T-cell (primary cell): ENCODE measurements around the gene SEH1L. TPM values are rescaled to one million over a fixed set of nuclear protein-coding genes. Genes with fewer than 3 reads are reported as not detected.

ENCODE experiments used
- ATAC-seq, 4 experiments: fragments of 200-7000 bp in 3 of 4; fragments of 150-1000 bp in 1 of 4; cut with Tn5 transposase; replicated peaks in 1 of 4; 1 replicate in 3 of 4; 2 replicates in 1 of 4; pipeline ENCODE4 v1.10.0; 2021; ENCODE audit warnings: moderate library complexity in 3 of 4, mild to moderate bottlenecking in 2 of 4, moderate number of reproducible peaks in 1 of 4
- CTCF ChIA-PET, 2 donors: fragments of 300-600 bp; sonication (Branson Sonifier 250); formaldehyde crosslinking; loops; one replicate each; lab custom pipeline; 2022; ENCODE audit warnings: antibody characterized with exemption in 2 of 2; lab: Charles Lee
- POLR2A ChIA-PET, 2 donors: fragments of 300-600 bp; sonication (Branson Sonifier 250); formaldehyde crosslinking; loops; one replicate each; lab custom pipeline; 2022; ENCODE audit warnings: antibody characterized with exemption in 2 of 2; lab: Charles Lee
- DNase-seq, 35 experiments: peaks; one replicate each; pipeline versions ENCODE4 v3.0.0 to v3.0.0-alpha.2; 2013 to 2023
- H3K27ac ChIP-seq: one replicate; pipeline ENCODE4 v1.5.1; 2013; ENCODE audit warnings: low read length
- H3K27me3 ChIP-seq, 2 experiments: replicated peaks in 1 of 2; 1 replicate in 1 of 2; 2 replicates in 1 of 2; pipeline versions ENCODE4 v1.6.1 to v1.7.0; 2013; ENCODE audit warnings: low read length in 1 of 2, mixed read lengths in 1 of 2; ENCODE audit not compliant: control insufficient read depth in 2 of 2, insufficient read depth in 2 of 2; ENCODE audit errors: extremely low read depth in 1 of 2
- H3K36me3 ChIP-seq, 2 donors: 1 replicate in 1 of 2; 2 replicates in 1 of 2; pipeline versions ENCODE4 v1.6.1 to v1.7.0; 2013; ENCODE audit warnings: low read length in 1 of 2; ENCODE audit not compliant: control insufficient read depth in 2 of 2, insufficient read depth in 1 of 2; ENCODE audit errors: extremely low read depth in 1 of 2
- H3K4me1 ChIP-seq, 2 experiments: 1 replicate in 1 of 2; 2 replicates in 1 of 2; pipeline versions ENCODE4 v1.6.1 to v1.7.0; 2013; ENCODE audit warnings: low read length in 2 of 2, mixed read lengths in 1 of 2; ENCODE audit not compliant: insufficient read depth in 2 of 2, control insufficient read depth in 1 of 2; ENCODE audit errors: extremely low read depth in 1 of 2
- H3K4me3 ChIP-seq, 2 donors: 1 replicate in 1 of 2; 2 replicates in 1 of 2; pipeline versions ENCODE4 v1.5.1 to v1.7.0; 2013; ENCODE audit warnings: mild to moderate bottlenecking in 2 of 2, low read length in 1 of 2, moderate library complexity in 1 of 2; ENCODE audit not compliant: control insufficient read depth in 1 of 2; ENCODE audit errors: extremely low read depth in 1 of 2
- H3K9me3 ChIP-seq: 2 replicates; pipeline ENCODE4 v1.7.0; 2013
- H3K27ac Mint-ChIP-seq, 2 donors: one replicate each; pipeline ENCODE4 v1.8.0; 2020 to 2021; ENCODE audit warnings: mild to moderate bottlenecking in 2 of 2, mixed read lengths in 2 of 2
- H3K27me3 Mint-ChIP-seq, 2 donors: one replicate each; pipeline ENCODE4 v1.8.0; 2021 to 2022; ENCODE audit warnings: mixed read lengths in 2 of 2
- H3K36me3 Mint-ChIP-seq: one replicate; pipeline ENCODE4 v1.8.0; 2021; ENCODE audit warnings: mixed read lengths
- H3K4me1 Mint-ChIP-seq, 3 donors: one replicate each; pipeline ENCODE4 v1.8.0; 2020 to 2022; ENCODE audit warnings: mixed read lengths in 3 of 3, mild to moderate bottlenecking in 1 of 3
- H3K4me3 Mint-ChIP-seq, 3 donors: one replicate each; pipeline ENCODE4 v1.8.0; 2020 to 2022; ENCODE audit warnings: mild to moderate bottlenecking in 3 of 3, mixed read lengths in 3 of 3, moderate library complexity in 3 of 3
- H3K9me3 Mint-ChIP-seq, 3 donors: one replicate each; pipeline ENCODE4 v1.8.0; 2020 to 2022; ENCODE audit warnings: mixed read lengths in 3 of 3
- WGBS: methylation state at CpG from one replicate; pipeline ENCODE4 v1.1.5; 2013; ENCODE audit warnings: missing lambda C conversion rate; ENCODE audit not compliant: insufficient coverage; 5-methylcytosine and 5-hydroxymethylcytosine counted together
- total RNA-seq, 35 experiments: library from RNA in 6 of 35; stranded (reverse) in 6 of 35; fragments of 120-200 nt in 1 of 35; gene quantifications; one replicate each; pipeline versions ENCODE4 v1.2.1 to v1.2.4 and lab custom pipeline; 2013 to 2026

SEH1L gene
- total RNA-seq, 5 donors from 2014 or later (not counting 1 experiment from before 2014, with no cell fraction given), result 28.4 to 34.9 (median 29.9) TPM

- DNase-seq, result no peak
- CTCF ChIA-PET, result no interaction called here
- Mint-ChIP-seq H3K4me3 (no peak overlapping the region), H3K4me1 (peaks cover 7 to 22% (median 14%) of the 10 kb centered on the region in 3 donors), H3K9me3 (no peaks in the 10 kb centered on the region), H3K27me3 (no peaks in the 10 kb centered on the region), H3K27ac (no peak overlapping the region), H3K36me3 (peaks cover 26% of the 10 kb centered on the region)
- WGBS, result 94% methylated on average over 1 of the region's 1 CpG
- no peaks in the 10 kb centered on the region for H3K27me3 ChIP-seq
- no peak overlapping the region for H3K4me3 ChIP-seq
- peaks cover 8 to 39% of the 10 kb centered on the region in 2 donors for H3K36me3 ChIP-seq
- ATAC-seq, result no peak
- H3K4me1 ChIP-seq, result no peaks in the 10 kb centered on the region
- POLR2A ChIA-PET, result interaction anchor here in 1 of 2 donors (0.6 kb wide), 1 partner anchor 58 kb away, joined by 4 read pairs; no protein-coding TSS in a partner anchor
- no peak overlapping the region for H3K27ac ChIP-seq
- no peaks in the 10 kb centered on the region for H3K9me3 ChIP-seq
Measured at GRCh38 chr18:13005289-13005688, 57.5 kb downstream of the SEH1L start.

- no peak overlapping the region for H3K27ac ChIP-seq
Measured at GRCh38 chr18:13006531-13007247, 58.9 kb downstream of the SEH1L start.

GRCh38 chr18:13007248-13007560 is 59.4 kb downstream of the SEH1L start:
- ATAC-seq (no peak), DNase-seq (no peak)
- H3K9me3 ChIP-seq, result no peaks in the 10 kb centered on the region
- H3K4me3 Mint-ChIP-seq, result no peak overlapping the region
- peak overlapping the region in 1 of 2 donors; percentile 23 for H3K27ac Mint-ChIP-seq
- WGBS, result 30% methylated on average over 2 of the region's 2 CpGs
- H3K36me3 Mint-ChIP-seq, result peaks cover 32% of the 10 kb centered on the region
- no peak overlapping the region for H3K4me3 ChIP-seq
- CTCF ChIA-PET, result no interaction called here
- no peaks in the 10 kb centered on the region for H3K9me3 Mint-ChIP-seq
- no peak overlapping the region for H3K27ac ChIP-seq
- H3K27me3 ChIP-seq, result no peaks in the 10 kb centered on the region
- peaks cover 3 to 37% of the 10 kb centered on the region in 2 donors for H3K36me3 ChIP-seq
- POLR2A ChIA-PET, result no interaction called here
- H3K4me1 Mint-ChIP-seq, result peaks cover 7 to 22% (median 14%) of the 10 kb centered on the region in 3 donors
- H3K27me3 Mint-ChIP-seq, result no peaks in the 10 kb centered on the region
- H3K4me1 ChIP-seq, result no peaks in the 10 kb centered on the region

More at GRCh38 chr18:13006531-13007247, 58.9 kb downstream of the SEH1L start:
- Mint-ChIP-seq H3K4me3 (no peak overlapping the region), H3K27ac (no peak overlapping the region), H3K9me3 (no peaks in the 10 kb centered on the region), H3K27me3 (no peaks in the 10 kb centered on the region), H3K36me3 (peaks cover 28% of the 10 kb centered on the region), H3K4me1 (peaks cover 7 to 22% (median 14%) of the 10 kb centered on the region in 3 donors)
- H3K4me3 ChIP-seq, result no peak overlapping the region
- ATAC-seq, result no peak
- H3K27me3 ChIP-seq, result no peaks in the 10 kb centered on the region
- ChIA-PET CTCF (no interaction called here), POLR2A (interaction anchor here in 1 of 2 donors (0.5 kb wide), 1 partner anchor 561 kb away, joined by 3 read pairs; no protein-coding TSS in a partner anchor)
- no peaks in the 10 kb centered on the region for H3K9me3 ChIP-seq
- peaks cover 3 to 34% of the 10 kb centered on the region in 2 donors for H3K36me3 ChIP-seq
- DNase-seq, result no peak
- 50% methylated on average over 1 of the region's 12 CpGs for WGBS
- no peaks in the 10 kb centered on the region for H3K4me1 ChIP-seq

- H3K27ac Mint-ChIP-seq, result no peak overlapping the region
Measured at GRCh38 chr18:13011719-13012118, 63.9 kb downstream of the SEH1L start.

GRCh38 chr18:13014232-13014631 is 66.4 kb downstream of the SEH1L start:
- H3K27ac ChIP-seq, result no peak overlapping the region
- ATAC-seq (no peak), DNase-seq (no peak)
- Mint-ChIP-seq H3K27me3 (no peaks in the 10 kb centered on the region), H3K9me3 (no peaks in the 10 kb centered on the region), H3K27ac (no peak overlapping the region), H3K4me1 (peaks cover 0 to 2% (median 2%) of the 10 kb centered on the region in 3 donors), H3K4me3 (no peak overlapping the region), H3K36me3 (peaks cover 68% of the 10 kb centered on the region)
- CTCF ChIA-PET, result no interaction called here
- no peaks in the 10 kb centered on the region for H3K27me3 ChIP-seq
- no peaks in the 10 kb centered on the region for H3K4me1 ChIP-seq
- H3K4me3 ChIP-seq, result no peak overlapping the region
- H3K36me3 ChIP-seq, result peaks cover 10 to 70% of the 10 kb centered on the region in 2 donors
- 100% methylated on average over 1 of the region's 2 CpGs for WGBS
- H3K9me3 ChIP-seq, result no peaks in the 10 kb centered on the region
- POLR2A ChIA-PET, result no interaction called here

More at GRCh38 chr18:13011719-13012118, 63.9 kb downstream of the SEH1L start:
- no peaks in the 10 kb centered on the region for H3K27me3 Mint-ChIP-seq
- H3K36me3 ChIP-seq, result peaks cover 14 to 68% of the 10 kb centered on the region in 2 donors
- 91% methylated on average over 1 of the region's 5 CpGs for WGBS
- ChIA-PET CTCF (no interaction called here), POLR2A (no interaction called here)
- no peaks in the 10 kb centered on the region for H3K4me1 ChIP-seq
- DNase-seq (no peak), ATAC-seq (no peak)
- H3K27ac ChIP-seq, result no peak overlapping the region
- no peak overlapping the region for H3K4me3 Mint-ChIP-seq
- no peaks in the 10 kb centered on the region for H3K9me3 Mint-ChIP-seq
- H3K9me3 ChIP-seq, result no peaks in the 10 kb centered on the region
- H3K27me3 ChIP-seq, result no peaks in the 10 kb centered on the region
- H3K4me1 Mint-ChIP-seq, result peaks cover 2 to 9% (median 8%) of the 10 kb centered on the region in 3 donors
- H3K4me3 ChIP-seq, result no peak overlapping the region
- H3K36me3 Mint-ChIP-seq, result peaks cover 63% of the 10 kb centered on the region

GRCh38 chr18:13014818-13015217 is 67.0 kb downstream of the SEH1L start:
- Mint-ChIP-seq H3K27me3 (no peaks in the 10 kb centered on the region), H3K4me1 (peaks cover 0 to 5% (median 2%) of the 10 kb centered on the region in 3 donors), H3K4me3 (no peak overlapping the region), H3K9me3 (no peaks in the 10 kb centered on the region), H3K36me3 (peaks cover 68% of the 10 kb centered on the region), H3K27ac (no peak overlapping the region)
- H3K36me3 ChIP-seq, result peaks cover 10 to 69% of the 10 kb centered on the region in 2 donors
- ATAC-seq (no peak), DNase-seq (no peak)
- H3K27ac ChIP-seq, result no peak overlapping the region
- ChIA-PET POLR2A (no interaction called here), CTCF (no interaction called here)
- H3K27me3 ChIP-seq, result no peaks in the 10 kb centered on the region
- no peaks in the 10 kb centered on the region for H3K9me3 ChIP-seq
- H3K4me3 ChIP-seq, result no peak overlapping the region
- WGBS, result 67% methylated on average over 3 of the region's 4 CpGs
- no peaks in the 10 kb centered on the region for H3K4me1 ChIP-seq
